ENCODE measurements around the gene PRCD. TPM values are rescaled to one million over a fixed set of nuclear protein-coding genes. Genes with fewer than 3 reads are reported as not detected.
"Not testable (repeated sequence)": the region's sequence is repeated elsewhere in the genome, so short reads cannot be mapped to it uniquely, and the experiment has no call there.

The PRCD gene
- total RNA-seq, 1 donor: 2.2 TPM

DNA sequence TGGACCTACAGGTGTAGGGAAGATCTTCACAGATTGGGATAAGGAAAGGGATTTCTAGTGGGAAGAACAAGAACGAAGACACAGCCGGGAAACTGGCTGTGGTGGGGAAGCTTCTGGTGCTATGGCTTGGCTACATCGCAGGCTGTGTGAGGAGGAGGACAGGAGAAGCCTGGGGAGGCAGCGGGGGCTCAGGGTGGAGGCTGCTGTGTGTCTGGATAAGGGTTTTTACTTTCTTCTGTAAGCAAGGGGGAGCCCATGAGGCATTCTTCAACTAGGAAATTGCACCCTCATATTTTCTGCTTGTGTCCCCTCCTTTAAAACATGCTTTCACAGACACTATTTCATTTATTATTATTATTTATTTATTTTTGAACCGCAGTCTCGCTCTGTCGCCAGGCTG is 35.7 kb upstream of the PRCD start:
- TF ChIP-seq, protein P1, sequence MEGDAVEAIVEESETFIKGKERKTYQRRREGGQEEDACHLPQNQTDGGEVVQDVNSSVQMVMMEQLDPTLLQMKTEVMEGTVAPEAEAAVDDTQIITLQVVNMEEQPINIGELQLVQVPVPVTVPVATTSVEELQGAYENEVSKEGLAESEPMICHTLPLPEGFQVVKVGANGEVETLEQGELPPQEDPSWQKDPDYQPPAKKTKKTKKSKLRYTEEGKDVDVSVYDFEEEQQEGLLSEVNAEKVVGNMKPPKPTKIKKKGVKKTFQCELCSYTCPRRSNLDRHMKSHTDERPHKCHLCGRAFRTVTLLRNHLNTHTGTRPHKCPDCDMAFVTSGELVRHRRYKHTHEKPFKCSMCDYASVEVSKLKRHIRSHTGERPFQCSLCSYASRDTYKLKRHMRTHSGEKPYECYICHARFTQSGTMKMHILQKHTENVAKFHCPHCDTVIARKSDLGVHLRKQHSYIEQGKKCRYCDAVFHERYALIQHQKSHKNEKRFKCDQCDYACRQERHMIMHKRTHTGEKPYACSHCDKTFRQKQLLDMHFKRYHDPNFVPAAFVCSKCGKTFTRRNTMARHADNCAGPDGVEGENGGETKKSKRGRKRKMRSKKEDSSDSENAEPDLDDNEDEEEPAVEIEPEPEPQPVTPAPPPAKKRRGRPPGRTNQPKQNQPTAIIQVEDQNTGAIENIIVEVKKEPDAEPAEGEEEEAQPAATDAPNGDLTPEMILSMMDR (IDR thresholded peaks at IDR 0.05; ENCODE audit: insufficient read depth, low read depth, low read length): peak; percentile 22
- H3K4me3 ChIP-seq (ENCODE audit: low read depth, low read length): no peak overlapping the region
- DNase-seq (ENCODE audit: low read depth): no peak

DNA sequence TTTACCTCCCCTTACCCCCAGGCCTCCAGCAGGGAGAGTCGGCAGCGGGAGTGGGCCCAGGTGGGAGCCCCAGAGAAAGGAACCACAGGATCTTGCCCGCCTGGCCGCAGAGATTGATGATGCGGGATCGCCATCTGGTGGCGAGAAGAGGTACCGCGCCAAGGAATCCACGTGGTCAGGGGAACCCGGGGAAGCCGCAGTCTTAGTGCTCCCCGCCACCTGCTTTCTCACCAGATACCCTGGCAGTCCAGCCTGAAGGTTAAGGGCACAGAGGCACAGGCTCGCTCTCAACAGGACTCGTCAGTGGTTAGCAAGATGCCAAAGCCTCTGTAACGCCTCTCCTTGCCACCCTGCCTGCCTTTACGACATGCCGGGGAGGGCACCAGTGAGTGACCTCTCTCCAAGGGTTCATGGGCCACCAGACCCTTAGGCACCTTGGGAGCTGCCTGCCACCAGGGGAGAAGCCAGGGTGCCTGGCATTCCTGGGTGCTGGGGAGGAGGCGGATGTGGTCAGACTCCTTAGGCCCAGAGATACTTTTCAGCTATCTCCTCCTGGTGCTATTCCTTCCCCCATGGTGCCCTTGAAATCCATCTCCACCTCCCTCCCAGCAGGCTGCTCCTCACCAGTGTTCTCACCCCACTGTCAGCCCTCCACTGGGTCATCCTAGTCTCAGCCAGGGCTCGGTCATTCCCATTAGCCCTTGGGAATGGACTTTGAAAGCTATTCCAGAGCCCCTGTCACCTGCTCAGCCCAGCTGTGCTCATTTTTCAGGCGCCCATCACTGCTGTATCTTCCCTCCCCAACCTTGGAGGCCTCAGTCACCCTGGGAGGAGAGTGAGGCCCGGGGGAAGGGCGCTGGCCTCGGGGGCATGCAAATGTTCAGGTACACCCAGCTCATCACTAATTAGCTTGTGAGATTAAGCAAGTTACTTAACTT is 33.2 kb upstream of the PRCD start:
- peak; percentile 66 for DNase-seq (ENCODE audit: low read depth)
- TF ChIP-seq, protein P1 (IDR thresholded peaks at IDR 0.05; ENCODE audit: insufficient read depth, low read depth, low read length): peak; percentile 83
- no peak overlapping the region for H3K4me3 ChIP-seq (ENCODE audit: low read depth, low read length)

DNA sequence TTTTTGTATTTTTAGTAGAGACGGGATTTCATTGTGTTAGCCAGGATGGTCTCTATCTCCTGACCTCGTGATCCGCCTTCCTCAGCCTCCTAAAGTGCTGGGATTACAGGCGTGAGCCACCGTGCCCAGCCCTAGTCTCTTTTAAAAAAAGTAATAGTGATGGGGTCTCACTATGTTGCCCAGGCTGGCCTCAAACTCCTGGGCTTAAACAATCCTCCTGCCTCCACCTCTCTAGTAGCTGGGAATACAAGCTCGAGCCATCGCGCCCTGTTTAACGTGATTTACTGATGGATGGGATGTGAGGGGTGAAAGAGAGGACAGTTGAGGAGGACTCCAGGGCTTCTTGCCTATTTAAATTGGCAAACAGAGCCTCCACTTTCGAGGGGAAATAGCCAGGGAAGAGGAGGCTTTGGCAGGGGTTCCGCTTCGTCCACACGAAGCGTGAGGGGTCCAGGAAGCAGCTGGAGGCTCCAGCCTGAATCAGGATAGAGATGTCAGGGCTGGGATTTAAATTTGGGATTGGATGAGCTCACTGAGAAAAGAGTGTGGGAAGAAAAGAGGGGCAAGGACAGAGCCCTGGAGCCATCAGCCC is 31.3 kb upstream of the PRCD start:
- DNase-seq (ENCODE audit: low read depth); H3K4me3 ChIP-seq (ENCODE audit: low read depth, low read length): not testable (repeated sequence)

DNA sequence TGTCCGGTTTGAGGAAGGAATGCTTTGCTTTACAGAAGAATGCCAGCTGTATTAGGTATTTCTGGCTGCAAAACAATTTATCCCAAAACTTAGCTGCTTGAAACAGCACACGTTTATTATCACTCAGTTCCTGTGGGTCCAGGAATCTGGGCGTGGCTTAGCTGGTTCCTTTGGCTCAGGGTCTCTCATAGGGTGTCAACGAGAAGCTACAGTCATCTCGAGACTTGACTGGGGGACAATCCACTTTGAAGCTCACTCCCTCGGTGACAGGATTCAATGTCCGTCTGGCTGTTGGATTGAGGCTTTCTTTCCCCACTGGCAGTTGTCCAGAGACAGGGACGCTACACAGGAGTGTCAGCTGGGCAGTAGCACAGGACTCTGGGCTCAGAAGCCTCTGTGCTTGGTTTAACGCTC is 29.0 kb upstream of the PRCD start:
- no peak overlapping the region for H3K4me3 ChIP-seq (ENCODE audit: low read depth, low read length)
- no peak for DNase-seq (ENCODE audit: low read depth)
- TF ChIP-seq, protein P1 (IDR thresholded peaks at IDR 0.05; ENCODE audit: insufficient read depth, low read depth, low read length): no peak

DNA sequence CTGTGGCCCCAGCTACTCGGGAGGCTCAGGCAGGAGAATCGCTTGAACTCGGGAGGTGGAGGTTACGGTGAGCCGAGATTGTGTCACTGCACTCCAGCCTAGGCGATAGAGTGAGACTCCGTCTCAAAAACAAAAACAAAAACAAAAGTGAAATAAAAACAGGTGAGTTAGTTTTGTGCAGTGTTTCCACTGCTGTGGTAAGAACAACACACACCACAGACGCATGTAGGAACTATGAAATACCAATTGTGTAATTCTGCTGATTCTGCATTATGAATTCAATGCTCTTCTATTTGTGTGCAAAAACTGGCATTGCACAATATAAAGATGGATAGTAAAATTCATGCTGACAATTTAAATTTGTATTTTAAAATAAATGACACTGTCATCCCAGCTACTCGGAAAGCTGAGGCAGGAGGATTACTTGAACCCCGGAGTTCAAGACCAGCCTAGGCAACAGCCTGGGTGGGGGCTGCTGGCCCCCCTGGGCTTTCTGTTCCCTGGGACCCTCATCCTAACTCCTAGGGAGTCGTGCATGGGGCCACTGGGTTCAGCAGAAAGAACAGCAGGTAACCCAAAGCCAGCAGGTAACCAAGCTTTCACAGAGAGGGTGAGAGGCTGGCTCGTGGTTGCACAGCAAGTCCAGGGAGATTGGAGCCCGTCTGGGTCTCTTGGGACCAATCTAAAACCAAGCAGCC is 28.0 kb upstream of the PRCD start:
- no peak overlapping the region for H3K4me3 ChIP-seq (ENCODE audit: low read depth, low read length)
- no peak for DNase-seq (ENCODE audit: low read depth)
- TF ChIP-seq, protein P1 (IDR thresholded peaks at IDR 0.05; ENCODE audit: insufficient read depth, low read depth, low read length): no peak

DNA sequence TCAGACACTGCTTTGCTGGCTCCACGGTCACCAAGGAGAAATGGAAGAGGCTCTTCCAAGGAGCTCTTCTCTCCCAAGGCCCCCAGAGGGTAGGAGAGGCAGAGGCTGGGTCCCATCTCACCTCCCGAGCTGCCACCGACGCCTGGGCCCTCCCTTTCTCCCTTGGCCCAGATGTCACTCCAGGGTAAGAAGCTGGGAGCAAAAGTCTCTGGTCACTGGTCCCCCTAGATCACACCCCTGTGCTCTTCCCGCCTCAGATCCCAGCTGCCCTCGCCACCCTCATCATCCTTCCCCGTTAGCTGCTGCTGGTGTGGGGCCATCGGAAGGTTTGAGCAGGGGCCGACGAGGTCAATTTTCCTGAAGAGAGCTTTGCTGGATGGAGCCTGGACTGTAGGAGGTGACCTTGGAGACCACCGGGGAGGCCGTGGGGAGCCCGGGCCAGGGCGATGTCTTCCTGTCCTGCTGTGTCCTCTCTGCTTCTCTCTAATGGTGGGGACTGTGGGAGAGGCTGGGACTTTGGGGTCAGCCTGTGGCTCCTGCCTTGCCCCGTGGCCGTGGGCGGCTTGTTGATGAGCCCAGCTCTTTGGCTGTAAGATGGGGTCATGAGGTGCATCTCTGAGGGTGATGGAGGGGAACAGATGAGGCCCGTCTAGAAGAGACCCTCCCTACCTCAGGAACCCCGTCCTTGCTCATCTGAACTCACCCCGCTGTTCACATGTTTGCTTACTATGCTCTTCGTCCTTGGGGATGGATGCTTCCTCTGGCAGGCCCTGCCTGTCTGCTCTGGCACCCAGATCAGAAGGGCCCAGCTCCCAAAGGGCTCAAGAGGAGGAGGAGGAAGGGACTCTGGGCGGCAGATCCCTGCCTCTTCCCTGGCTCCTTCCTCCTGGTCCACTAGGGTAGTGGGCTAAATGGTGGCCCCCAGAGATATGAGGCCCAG is 27.2 kb upstream of the PRCD start:
- TF ChIP-seq, protein P1 (IDR thresholded peaks at IDR 0.05; ENCODE audit: insufficient read depth, low read depth, low read length): no peak
- no peak for DNase-seq (ENCODE audit: low read depth)

More for the DNA sequence above, 27.2 kb upstream of the PRCD start:
- no peak overlapping the region for H3K4me3 ChIP-seq (ENCODE audit: low read depth, low read length)

Measured in fibroblast of villous mesenchyme (primary cell).